ENCODE data around the gene SNX25.

Gene SNX25

DNA sequence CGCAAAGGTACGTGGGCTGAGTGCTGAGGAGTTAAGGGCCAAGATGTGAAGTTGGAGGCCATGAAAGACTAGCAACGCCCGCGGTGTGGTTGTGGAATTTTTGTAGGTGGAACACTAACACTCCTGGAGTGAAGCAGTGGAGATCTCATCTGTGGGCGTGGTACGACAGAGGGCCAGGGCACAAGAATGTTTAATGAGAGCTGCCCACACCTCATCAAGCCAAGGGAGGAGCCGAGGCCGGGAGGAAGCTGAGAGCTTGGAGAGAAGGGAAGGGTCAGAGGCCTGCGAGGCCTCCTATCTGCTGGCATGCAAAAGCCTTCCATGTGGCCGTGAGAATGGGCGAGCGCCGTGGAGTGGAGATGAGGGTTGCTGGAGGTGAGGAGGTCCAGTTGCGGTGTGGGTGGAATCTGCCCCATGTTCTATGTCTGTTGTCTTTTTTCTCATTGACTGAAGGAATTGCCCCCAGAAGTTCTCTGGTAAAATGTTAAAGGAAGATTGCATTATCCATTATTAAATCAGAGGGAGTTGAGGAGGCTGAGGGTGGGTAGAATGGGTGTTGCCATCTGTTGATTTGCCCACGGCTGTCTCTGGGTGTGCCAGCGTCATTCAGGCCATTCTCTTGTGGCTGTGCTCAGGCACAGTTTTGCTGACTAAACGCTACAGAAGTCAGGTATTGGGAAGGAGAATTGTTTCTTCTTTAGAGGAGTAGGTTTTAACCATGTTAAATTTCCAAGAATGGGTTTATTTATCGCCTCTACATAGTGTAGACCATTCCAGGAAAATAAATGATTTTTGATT, 19.8 kb downstream of the SNX25 start:
- TF ChIP-seq, protein P1, sequence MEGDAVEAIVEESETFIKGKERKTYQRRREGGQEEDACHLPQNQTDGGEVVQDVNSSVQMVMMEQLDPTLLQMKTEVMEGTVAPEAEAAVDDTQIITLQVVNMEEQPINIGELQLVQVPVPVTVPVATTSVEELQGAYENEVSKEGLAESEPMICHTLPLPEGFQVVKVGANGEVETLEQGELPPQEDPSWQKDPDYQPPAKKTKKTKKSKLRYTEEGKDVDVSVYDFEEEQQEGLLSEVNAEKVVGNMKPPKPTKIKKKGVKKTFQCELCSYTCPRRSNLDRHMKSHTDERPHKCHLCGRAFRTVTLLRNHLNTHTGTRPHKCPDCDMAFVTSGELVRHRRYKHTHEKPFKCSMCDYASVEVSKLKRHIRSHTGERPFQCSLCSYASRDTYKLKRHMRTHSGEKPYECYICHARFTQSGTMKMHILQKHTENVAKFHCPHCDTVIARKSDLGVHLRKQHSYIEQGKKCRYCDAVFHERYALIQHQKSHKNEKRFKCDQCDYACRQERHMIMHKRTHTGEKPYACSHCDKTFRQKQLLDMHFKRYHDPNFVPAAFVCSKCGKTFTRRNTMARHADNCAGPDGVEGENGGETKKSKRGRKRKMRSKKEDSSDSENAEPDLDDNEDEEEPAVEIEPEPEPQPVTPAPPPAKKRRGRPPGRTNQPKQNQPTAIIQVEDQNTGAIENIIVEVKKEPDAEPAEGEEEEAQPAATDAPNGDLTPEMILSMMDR (IDR thresholded peaks at IDR 0.05; ENCODE audit: extremely low read depth, insufficient read depth, missing control alignments): no peak
- no peak for DNase-seq (ENCODE audit: low spot score)
- in situ Hi-C loops (cut with MboI; ENCODE audit: low pct_unique_long_range_greater_than_20kb, low sequenced_read_pairs, unreplicated experiment): no loop called here

DNA sequence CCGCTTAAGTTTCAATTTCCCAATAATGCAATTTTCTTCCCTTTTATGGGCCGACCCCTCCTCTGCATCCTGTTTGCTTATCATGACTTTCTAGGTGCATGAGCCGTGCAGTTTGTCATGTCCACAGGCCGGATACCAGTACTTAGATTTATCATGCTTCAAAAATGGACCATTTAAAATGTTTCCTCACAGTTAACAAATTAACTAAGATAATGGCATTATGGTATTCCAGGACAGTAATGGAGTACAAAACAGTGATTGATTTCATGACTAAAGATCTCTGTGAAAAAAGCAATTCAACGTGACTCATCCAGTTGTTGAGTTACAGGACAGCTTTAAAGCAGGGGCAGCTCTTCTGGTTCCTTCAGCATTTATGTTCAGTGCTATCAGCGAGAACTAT, 23.0 kb downstream of the SNX25 start:
- DNase-seq (ENCODE audit: low spot score): no peak
- in situ Hi-C loops (cut with MboI; ENCODE audit: low pct_unique_long_range_greater_than_20kb, low sequenced_read_pairs, unreplicated experiment): no loop called here
- TF ChIP-seq, protein P1 (IDR thresholded peaks at IDR 0.05; ENCODE audit: extremely low read depth, insufficient read depth, missing control alignments): no peak

DNA sequence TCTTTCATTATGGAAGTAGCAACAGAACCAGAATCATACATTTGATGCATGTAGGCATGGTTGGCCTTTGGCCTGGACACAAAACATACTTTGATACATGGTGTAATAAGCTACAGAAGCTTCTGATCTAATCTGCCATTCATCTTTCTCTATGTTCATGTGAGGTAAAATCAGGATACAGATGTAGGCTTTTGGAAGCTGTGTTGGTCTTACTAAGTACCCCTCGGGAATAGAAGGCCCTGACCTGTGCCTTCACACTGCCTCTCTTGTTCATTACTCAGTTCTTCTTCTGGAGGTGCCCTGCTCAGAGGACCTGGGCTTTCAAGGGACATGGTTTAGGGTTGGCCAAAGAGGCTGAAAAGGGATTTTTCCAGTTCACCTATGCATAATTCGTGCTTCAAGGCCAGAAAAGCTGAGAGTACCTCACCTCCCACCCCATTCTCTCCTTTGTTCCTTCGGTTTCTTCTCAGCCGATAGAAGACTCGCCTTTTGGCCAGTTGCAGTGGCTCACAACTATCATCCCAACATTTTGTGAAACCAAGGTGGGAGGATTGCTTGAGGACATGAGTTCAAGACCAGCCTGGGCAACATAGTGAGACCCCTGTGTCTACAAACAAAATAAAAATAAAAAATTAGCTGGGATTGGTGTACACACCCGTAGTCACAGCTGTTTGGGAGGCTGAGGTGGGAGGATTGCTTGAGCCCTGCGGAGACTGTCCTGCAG, 25.9 kb downstream of the SNX25 start:
- DNase-seq (ENCODE audit: low spot score): no peak
- in situ Hi-C loops (cut with MboI; ENCODE audit: low pct_unique_long_range_greater_than_20kb, low sequenced_read_pairs, unreplicated experiment): no loop called here
- TF ChIP-seq, protein P1 (IDR thresholded peaks at IDR 0.05; ENCODE audit: extremely low read depth, insufficient read depth, missing control alignments): no peak

DNA sequence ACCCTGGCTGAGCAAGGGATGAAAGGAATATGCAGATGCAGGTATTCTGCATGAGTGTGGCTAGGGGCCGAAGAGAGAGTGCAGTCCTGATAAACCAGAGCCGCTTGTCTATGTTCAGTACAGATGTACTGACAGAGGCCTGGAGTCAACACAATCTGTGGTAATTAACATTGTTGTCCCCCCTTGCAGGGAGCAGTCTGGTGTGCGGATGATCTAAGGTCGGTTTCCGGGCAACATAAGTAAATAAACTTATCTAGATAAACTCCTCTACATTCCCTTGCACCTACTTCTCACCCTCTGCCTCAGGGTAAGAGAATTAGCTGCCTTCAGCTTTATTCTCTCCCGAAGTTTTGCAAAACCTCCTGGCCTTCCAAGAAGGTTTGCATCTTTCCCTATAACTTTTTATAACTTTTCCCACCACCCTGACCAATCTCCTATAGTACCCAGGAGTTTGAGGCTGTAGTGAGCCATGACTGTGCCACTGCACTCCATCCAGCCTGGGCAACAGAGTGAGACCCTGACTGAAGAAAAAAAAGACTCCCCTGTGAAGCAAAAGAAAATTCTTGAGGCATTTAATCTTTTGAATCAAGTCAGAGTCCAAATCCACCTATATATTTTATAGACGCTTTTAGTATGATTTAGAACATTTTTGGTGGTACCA, 26.6 kb downstream of the SNX25 start:
- TF ChIP-seq, protein P1 (IDR thresholded peaks at IDR 0.05; ENCODE audit: extremely low read depth, insufficient read depth, missing control alignments): no peak
- no peak for DNase-seq (ENCODE audit: low spot score)
- in situ Hi-C loops (cut with MboI; ENCODE audit: low pct_unique_long_range_greater_than_20kb, low sequenced_read_pairs, unreplicated experiment): no loop called here

DNA sequence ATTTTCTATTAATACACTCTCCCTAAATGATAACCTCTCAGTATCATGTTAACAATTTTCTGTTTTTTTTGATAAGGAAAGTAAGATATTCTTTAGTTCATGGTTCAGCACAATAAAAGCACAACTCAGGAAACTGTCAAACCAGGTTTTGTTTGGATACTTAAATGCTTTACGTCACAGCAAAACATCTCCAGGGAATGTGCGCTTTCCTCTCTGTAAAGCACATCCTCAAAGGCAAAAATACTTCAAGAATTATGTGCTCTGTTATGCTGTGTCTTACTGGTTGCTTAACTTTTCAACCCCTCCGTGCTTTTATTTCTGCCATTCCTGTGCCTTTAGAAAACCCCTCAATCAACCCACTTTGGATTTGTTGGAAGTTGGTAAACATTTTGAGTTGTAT, 27.8 kb downstream of the SNX25 start:
- in situ Hi-C loops (cut with MboI; ENCODE audit: low pct_unique_long_range_greater_than_20kb, low sequenced_read_pairs, unreplicated experiment): no loop called here
- DNase-seq (ENCODE audit: low spot score): no peak
- TF ChIP-seq, protein P1 (IDR thresholded peaks at IDR 0.05; ENCODE audit: extremely low read depth, insufficient read depth, missing control alignments): no peak

DNA sequence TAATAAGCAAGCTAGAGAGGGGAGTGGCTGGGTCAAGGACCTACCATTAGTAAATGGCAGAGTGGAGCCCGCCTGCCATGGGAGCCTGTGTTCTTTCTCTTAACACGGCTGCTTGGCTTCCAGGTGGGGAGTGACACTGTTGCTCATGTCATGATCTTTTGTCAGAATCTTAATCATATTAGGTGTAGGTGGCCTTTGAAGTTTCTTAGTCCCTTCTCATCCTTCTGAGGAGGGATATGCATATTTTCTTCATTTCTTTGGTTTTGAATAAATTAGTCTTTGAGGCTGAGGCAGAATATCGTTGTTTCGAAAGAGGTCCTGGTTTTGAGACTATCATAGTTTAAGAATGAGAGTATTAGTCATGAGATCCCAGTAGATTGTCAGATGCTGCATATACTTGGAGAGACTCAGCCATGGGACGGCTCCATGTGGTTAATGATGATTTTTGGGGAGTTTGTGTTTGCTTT, 28.9 kb downstream of the SNX25 start:
- TF ChIP-seq, protein P1 (IDR thresholded peaks at IDR 0.05; ENCODE audit: extremely low read depth, insufficient read depth, missing control alignments): no peak
- in situ Hi-C loops (cut with MboI; ENCODE audit: low pct_unique_long_range_greater_than_20kb, low sequenced_read_pairs, unreplicated experiment): no loop called here
- no peak for DNase-seq (ENCODE audit: low spot score)
